Measurements from ENCODE around the gene COPA. TPM values are rescaled to one million over a fixed set of nuclear protein-coding genes. Genes with fewer than 3 reads are reported as not detected.

COPA gene
- total and polyA plus RNA-seq, 7 experiments from 2014 or later: 101 to 156 (median 118) TPM

DNA sequence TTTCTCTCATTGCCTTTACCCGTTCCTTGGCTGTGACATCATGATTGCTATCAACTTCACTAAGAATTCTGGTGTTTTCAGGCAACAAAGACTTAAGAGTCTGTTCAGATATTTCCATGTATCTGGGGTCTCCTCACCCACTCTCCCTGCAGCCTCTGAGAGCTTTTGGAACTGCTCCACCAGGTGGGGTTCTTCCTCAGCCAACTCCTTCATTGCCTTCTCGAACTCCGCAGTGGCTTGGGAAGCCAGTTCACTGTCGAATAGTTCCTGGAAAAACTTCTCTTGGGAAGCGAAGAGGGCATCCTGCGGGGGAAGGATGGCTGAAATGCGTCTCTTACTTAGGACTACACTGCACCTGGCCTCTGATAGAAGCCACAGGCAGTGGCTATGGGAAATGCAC lies 60.2 kb downstream of the COPA start:
- Mint-ChIP-seq H3K4me3 (peak overlapping the region in 3 of 10 donors; percentile 95 to 98 (median 97)), H3K27ac (no peak overlapping the region), H3K9me3 (peaks cover 0 to 5% (median 0%) of the 10 kb centered on the region in 11 donors), H3K27me3 (no peaks in the 10 kb centered on the region), H3K4me1 (peaks cover 16 to 41% (median 31%) of the 10 kb centered on the region in 7 donors), H3K36me3 (peaks cover 13 to 38% (median 20%) of the 10 kb centered on the region in 5 donors)
- Histone ChIP-seq H3K4me1 (ENCODE audit: control insufficient read depth in 2 of 2, insufficient read depth in 2 of 2, low read length in 2 of 2) (peaks cover 11 to 16% of the 10 kb centered on the region in 2 donors), H3K9me3 (ENCODE audit: control insufficient read depth in 2 of 3, low read length in 3 of 3) (no peaks in the 10 kb centered on the region), H3K27me3 (ENCODE audit: control insufficient read depth in 2 of 2, insufficient read depth in 2 of 2, low read length in 2 of 2) (no peaks in the 10 kb centered on the region), H3K4me3 (ENCODE audit: low read length) (no peak overlapping the region), H3K36me3 (ENCODE audit: control insufficient read depth in 2 of 3, insufficient read depth in 3 of 3, low read length in 3 of 3) (peaks cover 14 to 62% (median 32%) of the 10 kb centered on the region in 3 experiments), H3K27ac (ENCODE audit: low read depth, low read length) (peak overlapping the region; percentile 43)
- DNase-seq (no peak), ATAC-seq (no peak)
- ChIA-PET CTCF (no interaction called here), POLR2A (interaction anchor here (1.7 to 6.7 kb wide), 2 partner anchors 9 to 20 kb away, joined by 5 to 99 read pairs; partner anchors contain the start of gene DCAF8)
- intact Hi-C loops (cut with micrococcal nuclease): no loop called here

DNA sequence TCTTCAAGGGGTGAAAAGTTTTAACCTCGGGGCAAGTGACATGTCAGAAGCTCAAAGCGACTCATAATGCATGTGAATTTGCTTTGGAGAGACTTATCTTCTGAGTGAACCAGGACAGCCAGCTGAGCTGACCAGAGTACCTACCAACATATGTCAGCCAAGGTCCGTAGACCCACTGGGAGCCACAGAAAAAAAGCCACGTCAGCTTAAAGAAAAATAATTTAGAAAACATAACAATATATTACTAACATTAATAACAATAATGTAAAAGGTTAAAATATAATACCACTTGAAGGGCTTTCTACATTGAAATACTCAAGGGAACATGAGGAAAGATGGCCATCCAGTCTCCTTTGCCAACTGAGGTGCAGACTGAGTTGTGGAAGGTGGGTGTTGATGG lies 65.1 kb downstream of the COPA start:
- ChIA-PET POLR2A (interaction anchor here (1.0 to 1.6 kb wide), 2 partner anchors 14 to 15 kb away, joined by 5 read pairs; partner anchors contain the start of gene DCAF8), CTCF (no interaction called here)
- H3K27ac Mint-ChIP-seq: no peak overlapping the region
- peaks cover 13 to 52% (median 16%) of the 10 kb centered on the region in 5 donors for H3K36me3 Mint-ChIP-seq
- H3K27me3 Mint-ChIP-seq: no peaks in the 10 kb centered on the region
- peaks cover 0 to 10% (median 5%) of the 10 kb centered on the region in 7 donors for H3K4me1 Mint-ChIP-seq
- peaks cover 0 to 2% (median 0%) of the 10 kb centered on the region in 11 donors for H3K9me3 Mint-ChIP-seq
- Histone ChIP-seq H3K9me3 (ENCODE audit: control insufficient read depth in 2 of 3, low read length in 3 of 3) (no peaks in the 10 kb centered on the region), H3K36me3 (ENCODE audit: control insufficient read depth in 2 of 3, insufficient read depth in 3 of 3, low read length in 3 of 3) (peaks cover 14 to 71% (median 32%) of the 10 kb centered on the region in 3 experiments), H3K27ac (ENCODE audit: low read depth, low read length) (no peak overlapping the region), H3K27me3 (ENCODE audit: control insufficient read depth in 2 of 2, insufficient read depth in 2 of 2, low read length in 2 of 2) (no peaks in the 10 kb centered on the region), H3K4me3 (ENCODE audit: low read length) (no peak overlapping the region), H3K4me1 (ENCODE audit: control insufficient read depth in 2 of 2, insufficient read depth in 2 of 2, low read length in 2 of 2) (no peaks in the 10 kb centered on the region)
- intact Hi-C loops (cut with micrococcal nuclease): loop anchor here in 1 of 2 donors (1.0 kb wide), 1 partner anchor 12 kb away; no protein-coding TSS in a partner anchor
- no peak for DNase-seq
- H3K4me3 Mint-ChIP-seq: no peak overlapping the region
- no peak for ATAC-seq

DNA sequence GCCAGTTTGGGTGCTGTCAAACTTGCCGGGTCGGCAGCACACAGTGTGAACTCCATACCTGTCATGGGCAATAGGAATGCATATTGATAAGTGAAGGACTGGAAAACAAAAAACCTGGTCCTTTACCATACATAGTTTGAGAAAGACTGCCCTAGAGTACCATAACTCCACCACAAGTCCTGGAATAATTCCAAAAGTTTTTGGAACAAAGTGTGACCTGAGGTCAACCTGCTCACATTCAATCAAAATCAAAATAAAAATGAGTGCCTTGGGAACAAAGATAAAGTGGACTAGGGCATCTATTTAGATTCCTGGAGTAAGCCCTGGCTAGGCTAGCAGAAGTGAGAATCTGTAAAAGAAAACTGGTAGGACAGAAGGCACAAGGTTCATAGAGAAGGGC lies 65.7 kb downstream of the COPA start:
- Mint-ChIP-seq H3K4me3 (no peak overlapping the region), H3K36me3 (peaks cover 11 to 47% (median 16%) of the 10 kb centered on the region in 5 donors), H3K27ac (no peak overlapping the region), H3K27me3 (no peaks in the 10 kb centered on the region), H3K9me3 (no peaks in the 10 kb centered on the region), H3K4me1 (peaks cover 0 to 5% (median 0%) of the 10 kb centered on the region in 7 donors)
- Histone ChIP-seq H3K9me3 (ENCODE audit: control insufficient read depth in 2 of 3, low read length in 3 of 3) (no peaks in the 10 kb centered on the region), H3K36me3 (ENCODE audit: control insufficient read depth in 2 of 3, insufficient read depth in 3 of 3, low read length in 3 of 3) (peaks cover 14 to 64% (median 27%) of the 10 kb centered on the region in 3 experiments), H3K27ac (ENCODE audit: low read depth, low read length) (no peak overlapping the region), H3K4me3 (ENCODE audit: low read length) (no peak overlapping the region), H3K27me3 (ENCODE audit: control insufficient read depth in 2 of 2, insufficient read depth in 2 of 2, low read length in 2 of 2) (no peaks in the 10 kb centered on the region), H3K4me1 (ENCODE audit: control insufficient read depth in 2 of 2, insufficient read depth in 2 of 2, low read length in 2 of 2) (no peaks in the 10 kb centered on the region)
- CTCF ChIA-PET: no interaction called here
- ATAC-seq (no peak), DNase-seq (no peak)
- POLR2A ChIA-PET: interaction anchor here (1.0 to 1.6 kb wide), 2 partner anchors 13 to 15 kb away, joined by 5 read pairs; partner anchors contain the start of gene DCAF8
- intact Hi-C loops (cut with micrococcal nuclease): no loop called here

GRCh38 chr1:160271025-160271424 lies 72.0 kb downstream of the COPA start:
- ATAC-seq (no peak), DNase-seq (no peak)
- intact Hi-C loops (cut with micrococcal nuclease): no loop called here
- Mint-ChIP-seq H3K4me3 (no peak overlapping the region), H3K36me3 (peaks cover 0 to 3% (median 0%) of the 10 kb centered on the region in 5 donors), H3K27me3 (no peaks in the 10 kb centered on the region), H3K4me1 (no peaks in the 10 kb centered on the region), H3K9me3 (no peaks in the 10 kb centered on the region), H3K27ac (no peak overlapping the region)
- Histone ChIP-seq H3K9me3 (ENCODE audit: control insufficient read depth in 2 of 3, low read length in 3 of 3) (no peaks in the 10 kb centered on the region), H3K27me3 (ENCODE audit: control insufficient read depth in 2 of 2, insufficient read depth in 2 of 2, low read length in 2 of 2) (no peaks in the 10 kb centered on the region), H3K4me3 (ENCODE audit: low read length) (no peak overlapping the region), H3K4me1 (ENCODE audit: control insufficient read depth in 2 of 2, insufficient read depth in 2 of 2, low read length in 2 of 2) (no peaks in the 10 kb centered on the region), H3K27ac (ENCODE audit: low read depth, low read length) (no peak overlapping the region), H3K36me3 (ENCODE audit: control insufficient read depth in 2 of 3, insufficient read depth in 3 of 3, low read length in 3 of 3) (peaks cover 0 to 4% (median 0%) of the 10 kb centered on the region in 3 experiments)
- ChIA-PET CTCF (no interaction called here), POLR2A (interaction anchor here (0.7 to 1.0 kb wide), 2 partner anchors 8 to 14 kb away, joined by 3 read pairs; partner anchors contain the start of gene PEX19)

- Mint-ChIP-seq H3K4me1 (peaks cover 0 to 16% (median 11%) of the 10 kb centered on the region in 7 donors), H3K27me3 (peaks cover 0 to under 1% (median 0%) of the 10 kb centered on the region in 5 donors), H3K36me3 (peaks cover 0 to 3% (median 0%) of the 10 kb centered on the region in 5 donors), H3K27ac (no peak overlapping the region), H3K4me3 (no peak overlapping the region), H3K9me3 (no peaks in the 10 kb centered on the region)
- ATAC-seq (no peak), DNase-seq (no peak)
- Histone ChIP-seq H3K4me1 (ENCODE audit: control insufficient read depth in 2 of 2, insufficient read depth in 2 of 2, low read length in 2 of 2) (peaks cover 4 to 10% of the 10 kb centered on the region in 2 donors), H3K27me3 (ENCODE audit: control insufficient read depth in 2 of 2, insufficient read depth in 2 of 2, low read length in 2 of 2) (no peaks in the 10 kb centered on the region), H3K36me3 (ENCODE audit: control insufficient read depth in 2 of 3, insufficient read depth in 3 of 3, low read length in 3 of 3) (no peaks in the 10 kb centered on the region), H3K4me3 (ENCODE audit: low read length) (no peak overlapping the region), H3K27ac (ENCODE audit: low read depth, low read length) (no peak overlapping the region), H3K9me3 (ENCODE audit: control insufficient read depth in 2 of 3, low read length in 3 of 3) (no peaks in the 10 kb centered on the region)
- intact Hi-C loops (cut with micrococcal nuclease): loop anchor here (10.0 kb wide), 2 partner anchors 777 to 957 kb away; partner anchors contain the start of genes APOA2 (in 1 of the 2), TOMM40L (in 1 of the 2) and USF1 (in 1 of the 2)
- POLR2A ChIA-PET: interaction anchor here (0.7 kb wide), 1 partner anchor 23 kb away, joined by 5 read pairs; no protein-coding TSS in a partner anchor
- CTCF ChIA-PET: interaction anchor here (1.3 kb wide), 1 partner anchor 24 kb away, joined by 3 read pairs; no protein-coding TSS in a partner anchor
Measured at GRCh38 chr1:160267284-160267991, 75.6 kb downstream of the COPA start.

DNA sequence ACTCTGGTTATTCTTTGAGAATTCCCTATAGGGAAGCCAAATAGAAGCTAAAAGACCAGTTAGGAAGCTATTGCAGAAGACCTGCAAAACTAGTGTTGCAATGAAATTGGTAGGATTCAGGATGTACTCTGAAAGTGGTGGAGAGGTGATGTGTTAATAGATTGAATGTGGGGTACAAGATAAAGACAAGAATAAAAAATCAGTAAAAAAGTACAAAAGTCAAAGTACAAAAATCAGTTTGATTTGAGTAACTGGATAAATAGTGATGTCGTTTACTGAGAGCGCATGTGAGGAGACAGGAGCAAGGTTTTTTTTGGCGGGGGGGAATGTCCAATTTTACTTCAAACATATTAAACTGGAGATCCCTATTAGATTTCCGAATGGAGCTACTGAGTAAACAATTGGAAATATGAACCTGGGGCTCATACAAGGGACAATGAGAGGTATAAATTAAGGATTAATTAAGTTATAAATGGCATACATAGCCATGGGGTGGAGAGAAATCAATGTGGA lies 78.2 kb downstream of the COPA start:
- H3K27me3 Mint-ChIP-seq: peaks cover 0 to 3% (median 0%) of the 10 kb centered on the region in 5 donors
- H3K9me3 Mint-ChIP-seq: peaks cover 0 to 5% (median 0%) of the 10 kb centered on the region in 11 donors
- H3K36me3 Mint-ChIP-seq: peaks cover 0 to 7% (median 3%) of the 10 kb centered on the region in 5 donors
- intact Hi-C loops (cut with micrococcal nuclease): loop anchor here (5.0 to 10.0 kb wide), 6 partner anchors 343 to 1253 kb away; partner anchors contain the start of genes AIM2 (in 1 of the 2), APOA2 (in 1 of the 2), DUSP23 (in 1 of the 2) and TOMM40L (in 1 of the 2)
- no peak for DNase-seq
- Histone ChIP-seq H3K27ac (ENCODE audit: low read depth, low read length) (no peak overlapping the region), H3K4me1 (ENCODE audit: control insufficient read depth in 2 of 2, insufficient read depth in 2 of 2, low read length in 2 of 2) (peaks cover 20 to 21% of the 10 kb centered on the region in 2 donors), H3K9me3 (ENCODE audit: control insufficient read depth in 2 of 3, low read length in 3 of 3) (no peaks in the 10 kb centered on the region), H3K36me3 (ENCODE audit: control insufficient read depth in 2 of 3, insufficient read depth in 3 of 3, low read length in 3 of 3) (peaks cover 0 to 6% (median 0%) of the 10 kb centered on the region in 3 experiments), H3K4me3 (ENCODE audit: low read length) (no peak overlapping the region), H3K27me3 (ENCODE audit: control insufficient read depth in 2 of 2, insufficient read depth in 2 of 2, low read length in 2 of 2) (no peaks in the 10 kb centered on the region)
- H3K4me3 Mint-ChIP-seq: no peak overlapping the region
- CTCF ChIA-PET: interaction anchor here (1.4 kb wide), 1 partner anchor 27 kb away, joined by 5 read pairs; no protein-coding TSS in a partner anchor
- POLR2A ChIA-PET: interaction anchor here (0.8 to 7.6 kb wide), 5 partner anchors 13 to 166 kb away, joined by 3 to 99 read pairs (median 5); partner anchors contain the start of genes IGSF8 and PEX19
- no peak for ATAC-seq
- H3K27ac Mint-ChIP-seq: peak overlapping the region in 1 of 9 donors; percentile 1
- H3K4me1 Mint-ChIP-seq: peaks cover 15 to 37% (median 27%) of the 10 kb centered on the region in 7 donors

Measured in naive thymus-derived CD4-positive, alpha-beta T cell (primary cell).